Epithelial cell of prostate (primary cell): Measurements from ENCODE around the gene PPARD.
"Not testable (repeated sequence)": the region's sequence is repeated elsewhere in the genome, so short reads cannot be mapped to it uniquely, and the experiment has no call there.

Experiments
- DNase-seq: peaks from one replicate; pipeline ENCODE4 v3.0.0-alpha.2; 2011; ENCODE audit warnings: low read depth, low spot score
- H3K27ac ChIP-seq: fragments of 450-650 bp; 2 replicates; pipeline ENCODE4 v1.5.1; 2017; ENCODE audit warnings: mild to moderate bottlenecking

PPARD gene

DNA sequence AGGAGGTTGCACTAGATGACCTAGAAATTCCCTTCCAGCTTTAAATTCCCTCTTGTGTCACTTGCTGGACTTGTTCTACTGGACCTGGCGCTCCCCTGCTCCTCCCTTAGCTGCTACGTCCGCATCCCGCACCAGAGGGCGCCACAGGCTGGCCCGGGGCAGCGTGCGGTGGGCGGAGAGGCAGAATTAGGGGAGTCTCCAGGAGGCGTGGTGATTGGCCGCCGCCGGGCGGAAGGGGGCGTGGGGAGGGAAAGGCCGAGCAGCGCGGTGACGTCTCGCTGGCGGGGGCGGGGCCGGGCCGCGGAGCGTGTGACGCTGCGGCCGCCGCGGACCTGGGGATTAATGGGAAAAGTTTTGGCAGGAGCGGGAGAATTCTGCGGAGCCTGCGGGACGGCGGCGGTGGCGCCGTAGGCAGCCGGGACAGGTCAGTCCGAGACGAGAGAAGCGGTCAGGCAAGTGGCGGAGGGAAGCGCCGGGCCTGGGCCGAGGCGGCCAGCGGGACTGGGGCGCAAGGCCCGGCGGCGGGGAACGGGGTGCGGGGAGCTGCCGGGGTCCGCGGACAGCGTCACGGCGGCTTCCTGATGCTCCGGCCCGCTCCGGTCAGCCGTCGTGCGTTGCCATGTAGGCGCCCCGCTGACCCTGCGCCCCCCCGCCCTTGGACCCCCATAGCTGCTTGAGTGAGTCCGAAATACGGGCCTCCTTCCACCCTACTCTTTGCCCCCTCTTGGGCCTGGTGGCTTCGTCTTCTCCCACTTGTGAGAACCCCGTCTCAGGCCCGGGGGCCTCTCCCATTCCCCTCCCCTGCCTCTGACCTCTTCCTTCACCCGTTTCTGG, at the start of gene PPARD:
PPARD (plus strand) TSS at position 301 of the 834 bp plus-strand sequence. CDS start 68,530 bp downstream, outside the sequence.
- H3K27ac ChIP-seq = peak within 1 kb of the TSS; percentile 57
- peak; percentile 69 for DNase-seq

DNA sequence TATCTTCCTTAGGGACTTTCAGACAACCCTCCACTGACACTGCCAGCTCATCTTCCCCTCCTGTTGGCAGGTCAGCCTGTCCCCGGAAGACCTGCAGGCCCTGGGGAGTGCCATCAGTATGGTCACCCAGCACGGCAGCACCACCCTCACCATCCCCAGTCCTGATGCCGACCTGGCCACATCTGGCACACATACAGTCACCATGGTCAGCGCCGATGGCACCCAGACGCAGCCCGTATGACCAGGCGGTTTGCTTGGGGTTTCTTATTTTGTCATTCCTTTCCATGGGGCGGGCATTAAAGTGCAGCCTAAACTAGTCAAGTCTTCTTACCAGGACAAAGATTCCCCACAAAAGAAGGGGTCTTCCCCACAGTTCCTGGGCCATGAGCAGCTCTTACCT, 48.7 kb upstream of the PPARD start:
- DNase-seq = no peak
- H3K27ac ChIP-seq = no peak overlapping the region

DNA sequence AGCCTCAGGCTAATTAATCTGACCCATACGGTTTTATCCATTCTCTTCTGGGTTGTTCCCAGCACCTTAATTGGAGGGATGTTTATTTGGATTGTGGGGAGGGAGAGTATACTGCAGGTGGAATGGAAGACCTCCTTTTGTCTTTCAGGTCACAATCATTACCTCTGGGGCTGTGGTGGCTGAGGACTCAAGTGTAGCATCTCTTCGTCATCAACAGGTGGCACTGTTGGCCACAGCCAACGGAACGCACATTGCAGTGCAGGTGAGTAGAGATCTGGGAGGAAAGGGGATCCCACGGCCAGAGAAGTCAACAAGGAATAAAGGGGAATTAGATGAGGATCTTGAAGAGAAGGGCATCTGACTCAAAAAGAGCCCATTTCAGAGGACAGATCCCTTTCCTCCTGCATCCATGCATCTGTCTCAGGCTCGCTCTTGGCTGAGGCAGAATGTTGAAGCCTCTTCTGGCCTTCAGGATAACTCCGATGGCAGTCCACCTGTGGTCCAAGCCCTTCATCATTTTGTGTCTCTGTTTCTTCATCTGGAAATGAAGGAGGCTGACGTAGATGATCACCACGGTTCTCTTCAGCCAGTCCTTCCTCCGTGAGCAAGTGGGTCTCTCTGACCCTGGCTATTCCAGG, 47.9 kb upstream of the PPARD start:
- DNase-seq = no peak
- H3K27ac ChIP-seq = no peak overlapping the region

DNA sequence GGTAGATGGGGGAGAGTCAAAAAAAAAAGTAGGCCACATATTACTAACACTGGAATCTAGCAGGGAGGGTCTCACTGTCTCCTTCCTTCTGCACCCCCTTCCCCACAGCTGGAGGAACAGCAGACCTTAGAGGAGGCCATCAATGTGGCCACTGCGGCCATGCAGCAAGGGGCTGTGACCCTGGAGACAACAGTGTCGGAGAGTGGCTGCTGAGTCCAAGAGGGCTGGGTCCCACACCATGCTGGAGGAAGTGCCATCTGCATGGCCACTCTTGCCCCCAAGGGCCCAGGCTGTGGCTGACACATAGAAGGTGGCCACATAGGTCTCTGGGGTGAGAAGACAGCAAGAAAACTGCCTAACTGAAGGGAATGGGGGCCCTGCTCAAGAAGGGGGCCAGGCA, 47.3 kb upstream of the PPARD start:
- H3K27ac ChIP-seq = no peak overlapping the region
- no peak for DNase-seq

DNA sequence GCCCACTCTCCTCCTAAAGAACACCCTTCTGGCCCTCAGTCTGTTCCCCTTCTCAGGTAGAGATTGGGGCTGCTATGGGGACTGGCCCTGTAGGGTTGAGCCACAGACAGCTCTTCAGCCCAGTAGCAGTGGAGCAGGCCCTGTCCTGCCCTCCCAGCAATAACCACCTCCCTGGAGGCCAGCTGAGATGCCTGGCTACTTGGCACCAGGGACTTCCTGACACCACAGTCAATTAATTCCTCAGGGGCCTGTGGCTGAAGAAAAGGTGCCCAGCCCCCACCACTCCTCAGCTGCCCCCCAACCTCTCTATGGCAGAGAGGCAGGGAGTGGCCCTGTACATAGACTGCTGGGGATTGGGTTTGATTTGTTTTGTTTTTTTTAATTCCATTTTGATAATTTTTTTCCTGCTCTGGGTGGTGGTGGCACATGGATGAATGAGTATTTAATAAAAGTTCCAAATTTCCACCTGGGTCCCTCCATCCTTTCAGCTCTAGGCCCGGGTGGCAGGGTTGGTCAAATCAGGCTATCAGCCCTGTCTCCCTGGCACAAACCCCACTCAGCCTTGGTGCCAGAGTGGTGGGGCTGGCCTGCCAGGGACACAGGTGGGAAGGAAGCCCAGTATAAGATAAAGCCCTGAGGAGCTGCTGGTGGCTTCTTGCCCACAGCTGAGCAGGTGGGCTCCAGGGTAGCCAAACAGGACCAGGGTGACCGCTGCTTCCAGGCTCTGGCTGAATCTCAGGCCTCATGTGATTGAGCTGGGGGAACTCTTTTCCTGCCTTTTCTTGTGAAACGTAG, 46.6 kb upstream of the PPARD start:
- no peak for DNase-seq
- H3K27ac ChIP-seq = no peak overlapping the region

DNA sequence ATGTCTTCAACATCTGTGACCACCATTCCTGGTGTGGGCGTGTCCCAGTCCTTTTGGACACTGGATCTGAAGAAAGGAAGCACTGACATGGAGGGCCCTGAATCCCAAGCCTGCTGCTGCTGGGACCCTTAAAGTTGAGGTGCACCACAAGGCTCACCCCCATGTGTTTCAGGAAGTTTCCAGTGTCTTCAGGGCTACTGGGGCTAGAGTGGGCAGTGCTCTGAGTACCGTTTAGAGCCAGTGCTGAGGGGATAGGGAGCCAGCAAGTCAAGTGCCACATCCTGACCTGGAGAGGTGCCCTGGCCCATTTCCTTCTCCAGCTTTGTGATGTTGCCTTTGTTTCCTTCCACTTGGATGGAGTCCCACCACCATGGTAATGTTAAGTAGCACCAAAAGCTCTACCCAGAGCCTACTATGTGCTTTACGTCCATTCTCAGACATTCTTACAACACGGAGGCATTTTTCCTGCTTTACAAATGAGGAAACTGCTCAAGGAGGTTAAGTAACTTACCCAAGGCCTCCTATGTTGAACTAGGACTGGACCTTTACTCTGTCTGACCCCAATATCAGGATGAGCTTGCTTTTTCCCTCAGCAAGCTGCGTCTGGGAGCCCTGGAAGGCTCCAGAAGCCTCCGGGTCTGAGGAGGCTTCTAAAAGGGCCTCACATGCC, 45.3 kb upstream of the PPARD start:
- DNase-seq = no peak
- H3K27ac ChIP-seq = peak overlapping the region; percentile 87

DNA sequence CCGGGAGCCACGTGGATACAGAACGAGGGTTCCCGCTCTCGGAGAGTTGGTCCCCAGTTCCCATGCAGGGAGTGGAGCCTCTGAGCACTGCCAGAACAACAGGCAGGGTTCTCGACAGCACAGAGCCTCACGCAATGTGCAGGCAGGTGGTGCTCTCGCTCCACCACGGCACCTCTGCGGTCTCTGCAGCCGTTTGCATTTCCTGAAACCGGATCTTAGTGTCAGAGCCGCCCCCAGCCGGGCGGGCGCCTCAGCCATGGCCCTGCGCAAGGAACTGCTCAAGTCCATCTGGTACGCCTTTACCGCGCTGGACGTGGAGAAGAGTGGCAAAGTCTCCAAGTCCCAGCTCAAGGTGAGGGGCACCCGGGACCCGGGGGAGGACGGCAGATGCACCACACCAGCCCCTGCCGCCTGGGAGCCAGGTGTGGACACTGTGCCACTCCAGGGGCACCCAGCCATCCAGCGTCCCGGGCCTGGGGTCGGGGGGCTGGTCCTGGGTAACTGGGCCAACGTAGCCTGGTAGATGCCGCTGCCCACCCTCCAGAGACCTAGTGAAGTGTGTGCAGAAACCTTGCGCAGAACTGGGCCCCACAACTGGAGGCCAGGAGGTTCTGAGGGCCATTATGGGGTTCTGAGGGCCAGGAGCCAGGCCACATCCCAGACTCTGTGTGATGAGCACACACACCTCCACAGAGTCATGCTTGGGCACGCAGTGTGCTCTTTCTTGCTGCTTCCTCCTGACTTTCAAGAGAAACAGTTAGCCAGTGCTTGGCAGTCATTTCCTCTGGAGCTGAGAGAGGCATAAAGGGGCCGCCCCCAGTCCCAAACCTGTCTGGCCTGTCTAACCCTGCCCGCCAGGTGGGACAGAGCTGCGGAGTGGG, 44.5 kb upstream of the PPARD start, which contains the start of gene DEF6:
DEF6 (plus strand) TSS at position 218 of the 881 bp plus-strand sequence; CDS start at position 257, 39 bp downstream.
- peak; percentile 77 for DNase-seq
- peak within 1 kb of the TSS; percentile 87 for H3K27ac ChIP-seq

DNA sequence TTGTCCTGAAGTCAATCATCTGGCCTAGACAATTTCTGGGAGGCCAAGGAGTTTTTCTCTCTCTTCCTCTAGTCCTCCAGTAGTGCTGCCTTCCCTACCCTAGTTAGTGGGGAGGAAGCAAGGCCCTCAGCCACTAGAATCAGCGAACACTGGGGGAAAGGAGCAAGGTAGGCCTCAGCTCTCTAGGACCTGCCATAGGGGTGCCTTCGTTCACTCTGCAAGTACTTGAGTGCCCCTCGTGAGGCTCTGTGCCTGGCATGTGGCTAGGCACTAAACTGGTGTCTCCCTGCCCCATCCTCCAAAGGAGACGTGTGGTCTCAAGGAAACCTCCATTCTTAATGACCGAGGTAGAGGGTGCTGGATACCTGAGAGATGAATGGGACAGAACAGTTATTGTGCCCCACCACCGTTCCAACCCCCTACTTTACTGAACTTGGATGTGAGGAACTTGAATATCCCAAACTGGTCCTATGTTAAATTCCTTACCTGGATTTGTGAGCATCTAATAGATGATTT, 43.7 kb upstream of the PPARD start:
- peak overlapping the region; percentile 87 for H3K27ac ChIP-seq
- no peak for DNase-seq

DNA sequence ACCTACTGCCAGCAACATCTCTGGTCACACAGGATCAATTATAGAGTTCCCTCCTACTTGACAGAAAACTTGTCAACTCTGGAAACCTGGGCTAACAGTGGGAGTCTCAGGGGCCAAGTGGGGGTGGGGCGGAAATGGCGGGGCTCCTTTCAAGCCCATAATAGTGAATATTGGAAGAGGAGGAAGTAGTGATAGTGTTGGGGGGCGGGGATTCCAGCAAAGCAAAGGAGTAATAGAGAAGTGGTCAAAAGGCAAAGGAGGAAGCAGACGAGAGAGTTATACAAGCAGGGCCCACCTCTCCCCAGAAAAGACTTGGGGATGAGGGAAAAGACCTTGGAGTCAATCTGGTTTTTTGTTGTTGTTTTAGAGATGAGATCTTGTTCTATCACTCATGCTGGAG, 42.7 kb upstream of the PPARD start:
- DNase-seq = no peak
- no peak overlapping the region for H3K27ac ChIP-seq

DNA sequence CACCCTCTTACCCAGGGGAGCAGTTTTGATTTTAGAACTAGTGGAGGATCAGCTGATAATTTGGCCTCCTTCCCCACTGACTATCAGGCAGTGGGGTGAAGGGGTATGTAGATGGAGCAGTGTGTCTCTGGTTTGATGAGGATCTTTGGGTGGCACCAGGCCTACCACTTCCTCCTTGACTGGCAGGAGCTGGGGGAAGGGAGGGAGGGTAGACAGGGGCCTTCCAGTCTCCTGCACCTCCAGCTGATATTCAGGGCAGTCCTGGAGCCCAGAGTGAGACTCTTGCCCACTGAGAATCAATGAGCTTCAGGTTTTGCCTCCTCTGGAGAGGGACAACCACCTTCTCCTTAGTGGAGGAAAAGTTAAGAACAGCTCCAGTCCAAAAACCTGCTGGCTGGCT, 41.5 kb upstream of the PPARD start:
- no peak for DNase-seq
- H3K27ac ChIP-seq = peak overlapping the region; percentile 85

DNA sequence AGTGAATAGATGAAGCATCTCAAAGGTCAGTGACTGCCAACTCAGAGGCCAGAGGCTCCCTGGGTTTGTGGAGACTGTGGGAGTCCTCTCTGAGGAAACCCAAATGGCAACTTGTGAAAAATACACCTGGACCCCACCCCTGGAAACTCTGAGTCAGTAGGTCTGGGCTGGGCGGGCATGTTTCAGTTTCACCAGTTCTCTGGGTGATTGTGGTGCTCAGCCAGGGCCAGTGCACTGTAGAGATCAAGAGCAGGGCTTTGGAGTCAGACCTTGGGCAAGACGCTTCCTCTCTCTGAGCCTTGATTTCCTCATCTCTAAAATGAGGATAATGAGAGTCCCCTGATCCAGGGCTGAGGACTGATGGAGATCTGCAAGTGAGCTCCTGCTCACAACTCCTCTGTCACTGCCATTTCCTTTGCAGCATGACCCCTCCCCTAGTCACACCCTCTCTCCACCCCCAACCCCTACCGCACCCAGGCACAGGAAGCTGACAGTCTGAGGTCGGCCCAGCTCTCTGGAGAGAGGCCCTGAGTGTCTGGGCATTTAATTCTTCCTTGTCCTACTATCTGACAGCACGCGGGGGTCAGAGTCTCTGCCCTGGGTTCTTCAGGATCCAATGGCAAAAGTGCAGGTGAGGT, 39.6 kb upstream of the PPARD start:
- DNase-seq = peak; percentile 73
- H3K27ac ChIP-seq = peak overlapping the region; percentile 85

DNA sequence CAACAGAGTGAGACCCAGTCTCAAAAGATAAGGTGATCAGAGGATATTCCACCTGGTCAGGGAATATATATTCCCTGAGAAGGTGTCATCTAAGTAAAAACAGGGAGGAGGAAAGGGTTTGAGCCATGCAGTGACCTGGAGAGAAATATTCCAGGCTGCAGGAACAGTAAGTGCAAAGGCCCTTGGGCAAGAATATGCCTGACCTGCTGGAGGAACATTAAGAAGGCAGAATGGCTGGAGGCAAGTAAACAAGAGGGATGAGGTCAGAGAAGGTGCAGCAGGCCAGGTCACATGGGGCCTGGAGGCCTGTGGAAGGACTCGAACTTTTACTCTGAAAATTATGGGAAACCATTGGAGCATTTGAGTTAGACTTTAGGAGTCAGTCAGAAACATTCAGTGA, 38.1 kb upstream of the PPARD start:
- no peak for DNase-seq
- H3K27ac ChIP-seq = peak overlapping the region; percentile 85

DNA sequence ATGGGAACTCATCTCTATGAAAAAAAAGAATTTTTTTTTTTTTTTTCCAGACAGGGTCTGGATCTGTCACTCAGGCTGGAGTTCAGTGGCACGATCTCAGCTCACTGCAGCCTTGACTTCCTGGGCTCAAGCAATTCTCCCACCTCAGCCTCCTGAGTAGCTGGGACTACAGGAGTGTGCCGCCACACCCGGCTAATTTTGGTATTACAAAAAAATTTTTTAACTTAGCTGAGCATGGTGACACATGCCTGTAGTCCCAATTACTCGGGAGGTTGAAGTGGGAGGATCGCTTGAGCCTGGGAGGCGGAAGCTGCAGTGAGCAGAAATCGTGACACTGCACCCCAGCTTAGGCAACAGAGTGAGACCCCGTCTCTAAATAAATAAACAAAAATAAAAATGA, 37.2 kb upstream of the PPARD start:
- H3K27ac ChIP-seq = no peak overlapping the region
- no peak for DNase-seq

DNA sequence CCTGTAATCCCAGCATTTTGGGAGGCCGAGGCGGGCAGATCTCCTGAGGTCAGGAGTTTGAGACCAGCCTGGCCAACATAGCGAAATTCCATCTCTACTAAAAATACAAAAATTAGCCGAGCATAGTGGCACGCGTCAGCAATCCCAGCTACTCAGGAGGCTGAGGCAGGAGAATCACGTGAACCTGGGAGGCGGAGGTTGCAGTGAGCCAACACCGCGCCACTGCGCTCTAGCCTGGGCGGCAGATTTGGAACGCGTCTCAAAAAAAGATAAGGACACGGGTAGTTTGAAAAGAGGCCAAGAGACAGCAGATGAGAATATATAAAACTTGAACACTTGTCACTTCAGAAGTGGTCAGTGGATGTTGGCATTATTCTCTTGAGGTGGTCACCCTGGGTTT, 35.2 kb upstream of the PPARD start:
- H3K27ac ChIP-seq, DNase-seq: not testable (repeated sequence)

DNA sequence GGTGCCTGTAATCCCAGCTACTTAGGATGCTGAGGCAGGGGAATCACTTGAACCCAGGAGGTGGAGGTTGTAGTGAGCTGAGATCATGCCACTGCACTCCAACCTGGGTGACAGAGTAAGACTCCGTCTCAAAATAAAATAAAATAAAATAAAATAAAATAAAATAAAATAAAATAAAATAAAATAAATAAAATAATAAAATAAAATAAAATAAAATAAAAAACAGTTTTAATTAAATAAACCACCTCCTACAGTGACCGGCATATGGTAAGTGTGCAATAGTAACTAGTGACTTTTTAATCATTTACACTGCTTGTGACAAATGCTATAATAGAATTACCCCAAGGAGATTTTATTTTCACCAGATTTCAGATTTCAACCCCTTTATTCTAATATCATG, 33.8 kb upstream of the PPARD start:
- not testable (repeated sequence) for DNase-seq

DNA sequence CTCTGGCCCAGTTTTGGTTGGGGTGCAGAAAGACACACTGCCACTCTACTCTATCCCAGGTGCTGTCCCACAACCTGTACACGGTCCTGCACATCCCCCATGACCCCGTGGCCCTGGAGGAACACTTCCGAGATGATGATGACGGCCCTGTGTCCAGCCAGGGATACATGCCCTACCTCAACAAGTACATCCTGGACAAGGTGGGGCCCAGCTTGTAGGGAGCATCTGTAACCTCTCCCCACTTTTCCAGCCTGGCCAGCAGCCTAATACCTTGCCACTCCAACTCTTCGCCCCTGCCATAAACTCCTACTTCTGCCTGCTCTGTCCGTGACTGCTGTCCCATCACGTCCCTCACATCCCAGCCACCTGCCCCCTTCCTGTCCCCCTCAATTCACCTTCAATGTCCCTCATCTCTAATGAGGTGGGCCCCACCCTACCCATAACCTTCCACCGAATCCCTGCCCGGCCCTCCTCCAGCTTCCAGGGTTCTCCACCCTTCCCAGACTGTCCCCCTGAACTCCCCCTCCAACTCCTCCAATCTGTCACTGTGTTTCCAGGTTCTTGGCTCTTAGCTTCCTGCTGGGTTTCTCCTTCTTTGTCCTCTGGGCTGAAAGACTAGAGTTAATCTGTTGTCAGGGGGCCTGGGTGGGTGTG, 32.6 kb upstream of the PPARD start:
- no peak overlapping the region for H3K27ac ChIP-seq
- no peak for DNase-seq

More for the DNA sequence above, 33.8 kb upstream of the PPARD start:
- H3K27ac ChIP-seq = not testable (repeated sequence)

DNA sequence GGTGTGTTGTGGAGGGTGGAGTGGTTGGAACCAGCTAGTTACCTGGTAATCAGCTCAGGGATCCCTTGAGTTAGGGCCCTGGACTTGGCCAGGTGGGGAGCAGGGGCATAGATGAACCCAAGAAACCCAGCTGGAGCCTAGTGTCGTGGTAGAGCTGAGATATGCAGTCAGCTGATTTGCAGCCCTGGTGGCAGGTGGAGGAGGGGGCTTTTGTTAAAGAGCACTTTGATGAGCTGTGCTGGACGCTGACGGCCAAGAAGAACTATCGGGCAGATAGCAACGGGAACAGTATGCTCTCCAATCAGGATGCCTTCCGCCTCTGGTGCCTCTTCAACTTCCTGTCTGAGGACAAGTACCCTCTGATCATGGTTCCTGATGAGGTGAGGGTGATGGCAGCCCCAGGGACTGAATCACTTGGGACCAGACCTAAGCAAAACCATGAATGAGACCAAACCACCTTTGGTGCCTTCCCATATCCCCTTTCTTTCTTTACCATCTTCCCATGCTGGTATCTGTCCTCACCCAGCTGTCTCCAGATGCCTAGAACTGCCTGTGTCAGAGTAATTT, 32.0 kb upstream of the PPARD start:
- no peak overlapping the region for H3K27ac ChIP-seq
- no peak for DNase-seq
